IMR-90 (cell line): ENCODE results near the gene RBBP8NL.

ENCODE experiments used
- CEBPB ChIP-seq: IDR thresholded peaks from 2 replicates; pipeline ENCODE4 v1.6.1; 2012; ENCODE audit warnings: low read depth, low read length, improper control_type of control experiment
- CTCF ChIP-seq: conservative IDR thresholded peaks from 2 replicates; pipeline ENCODE4 v1.5.1; 2012; ENCODE audit warnings: mild to moderate bottlenecking, low read depth, low read length, improper control_type of control experiment
- MAFK ChIP-seq: IDR thresholded peaks from 2 replicates; pipeline ENCODE4 v1.6.1; 2012; ENCODE audit warnings: low read depth, low read length, improper control_type of control experiment
- RAD21 ChIP-seq: IDR thresholded peaks from 2 replicates; pipeline ENCODE4 v1.6.1; 2012; ENCODE audit warnings: low read length, improper control_type of control experiment

GRCh38 chr20:62441987-62442539 is 14.7 kb upstream of the RBBP8NL start:
- no peak for TF ChIP-seq CEBPB
- no peak for TF ChIP-seq RAD21
- TF ChIP-seq CTCF: no peak
- TF ChIP-seq MAFK: no peak
